NCI-H2227 treated with DMSO at 0.1 percent for 48 hours (cell line): ENCODE data around the gene PACS1.

Experiments used
- DNase-seq: peaks from one replicate; lab custom pipeline; 2025; lab: John Stamatoyannopoulos, UW

The PACS1 gene

DNA sequence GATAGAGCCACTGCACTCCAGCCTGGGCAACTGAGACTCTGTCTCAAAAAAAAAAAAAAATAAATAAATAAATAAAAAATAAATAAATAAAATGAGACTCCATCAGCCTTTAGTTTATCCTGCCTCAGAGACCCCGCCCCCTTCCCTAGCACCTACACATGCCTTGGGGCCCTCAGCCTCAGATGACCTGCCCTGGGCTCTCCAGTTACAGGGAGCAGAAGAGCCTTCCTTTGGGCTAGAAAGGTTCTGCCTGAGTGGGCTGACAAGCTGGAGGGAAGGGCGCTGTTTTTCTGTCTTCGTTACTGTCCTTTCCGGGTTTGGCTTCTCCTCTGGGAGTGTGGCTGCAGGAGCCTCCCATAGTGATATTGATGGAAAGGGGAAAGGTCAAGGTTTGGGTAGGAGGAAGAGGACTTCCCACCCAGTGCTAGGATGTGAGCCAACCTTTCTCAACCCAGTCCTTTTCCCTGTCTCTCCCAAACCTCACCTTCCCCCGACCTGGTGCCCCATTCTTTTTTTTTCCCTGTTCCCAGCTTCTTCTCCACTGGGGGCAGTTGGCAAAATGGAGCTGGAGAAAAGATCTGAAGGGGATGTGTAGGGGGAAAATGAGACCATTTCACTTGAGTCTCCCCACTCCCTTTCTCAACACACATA lies 19.4 kb upstream of the PACS1 start:
- no peak for DNase-seq

DNA sequence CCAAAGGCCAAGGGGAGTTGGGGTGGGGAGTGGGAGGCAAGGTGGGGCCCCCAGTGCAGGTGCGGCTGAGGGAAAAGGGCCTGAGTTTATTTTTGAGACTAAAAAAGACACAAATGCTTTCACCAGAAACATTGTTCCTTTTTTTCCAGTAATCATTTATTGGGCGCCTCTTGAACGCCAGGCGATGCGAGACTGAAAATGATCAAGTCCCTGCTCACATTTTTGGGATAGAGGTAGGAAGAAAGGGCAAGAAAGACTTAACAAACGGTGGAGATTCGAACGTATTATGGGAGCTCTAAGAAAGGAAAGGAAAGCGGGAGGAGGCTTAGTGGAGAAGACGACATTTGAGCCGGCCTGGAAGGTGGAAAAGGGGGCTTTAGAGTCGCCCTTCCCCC lies 18.7 kb upstream of the PACS1 start:
- no peak for DNase-seq

DNA sequence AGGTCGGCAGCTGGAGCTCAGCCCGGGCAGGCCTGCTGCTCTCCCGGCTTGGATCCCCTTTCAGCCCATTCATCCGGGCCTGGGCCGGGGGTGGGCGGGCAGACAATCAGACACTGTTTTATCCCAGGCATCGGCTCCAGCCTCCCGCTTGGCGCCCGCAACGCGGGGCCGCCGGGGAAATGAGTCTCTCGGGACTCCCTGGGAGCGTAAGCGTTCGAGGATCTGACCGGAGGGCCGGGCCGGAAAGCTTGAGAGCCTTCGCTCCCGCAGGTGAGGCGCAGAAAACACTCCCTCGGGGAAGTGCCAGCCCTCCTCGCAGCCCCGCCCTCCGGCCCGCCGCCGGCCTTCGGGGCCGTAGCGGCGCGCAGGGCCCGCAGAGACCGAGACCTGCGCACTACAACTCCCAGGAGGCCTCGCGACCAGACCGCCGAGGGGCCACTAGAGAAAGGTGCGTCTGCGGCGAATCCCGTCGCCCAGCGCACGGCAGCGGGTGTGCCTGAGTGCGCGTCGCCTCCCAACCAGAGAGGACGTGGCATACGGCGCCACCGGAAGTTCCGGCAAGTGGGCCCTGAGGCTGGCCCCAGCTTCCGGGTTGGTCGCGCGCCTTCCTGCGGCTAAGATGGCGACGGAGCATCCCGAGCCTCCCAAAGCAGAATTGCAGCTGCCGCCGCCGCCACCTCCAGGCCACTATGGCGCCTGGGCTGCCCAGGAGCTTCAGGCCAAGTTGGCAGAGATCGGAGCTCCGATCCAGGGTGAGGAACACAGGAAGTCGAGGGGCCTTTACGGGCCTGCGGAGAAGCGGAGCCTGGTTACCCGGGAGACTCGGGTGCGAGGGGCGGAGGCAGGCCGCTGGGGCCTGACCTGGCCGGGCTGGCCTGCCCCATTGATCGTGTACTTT lies 18.1 kb upstream of the PACS1 start, which contains the start of gene SF3B2:
SF3B2 (plus strand) TSS at position 599 of the 898 bp plus-strand sequence; CDS start at position 620, 21 bp downstream.
- DNase-seq, result peak; percentile 98

DNA sequence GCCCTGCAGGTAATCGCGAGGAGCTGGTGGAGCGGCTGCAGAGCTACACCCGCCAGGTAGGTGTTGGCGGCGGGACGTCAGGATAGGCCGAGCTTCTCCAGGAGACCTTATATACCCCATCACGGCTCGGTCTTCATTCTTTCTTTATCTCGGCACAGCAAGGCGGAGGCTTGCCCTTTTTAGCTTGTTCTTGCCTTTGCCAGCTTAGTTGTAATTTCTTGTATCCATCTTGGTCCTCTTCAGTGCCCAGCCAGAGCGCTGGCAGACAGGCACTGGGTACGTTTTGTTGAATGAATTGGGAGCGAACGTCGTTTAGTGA lies 17.4 kb upstream of the PACS1 start:
- DNase-seq, result no peak

DNA sequence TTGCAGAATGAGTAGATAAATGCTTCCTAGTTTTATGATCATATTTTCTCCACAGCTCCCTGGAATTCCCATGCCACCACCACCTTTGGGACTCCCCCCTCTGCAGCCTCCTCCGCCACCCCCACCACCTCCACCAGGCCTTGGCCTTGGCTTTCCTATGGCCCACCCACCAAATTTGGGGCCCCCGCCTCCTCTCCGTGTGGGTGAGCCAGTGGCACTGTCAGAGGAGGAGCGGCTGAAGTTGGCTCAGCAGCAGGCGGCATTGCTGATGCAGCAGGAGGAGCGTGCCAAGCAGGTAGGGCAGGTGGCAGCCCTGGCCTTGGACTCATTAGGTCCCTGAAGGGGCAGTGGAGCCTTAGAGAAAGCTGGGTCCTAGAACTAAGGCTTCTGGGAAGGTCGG lies 15.1 kb upstream of the PACS1 start:
- DNase-seq, result no peak

DNA sequence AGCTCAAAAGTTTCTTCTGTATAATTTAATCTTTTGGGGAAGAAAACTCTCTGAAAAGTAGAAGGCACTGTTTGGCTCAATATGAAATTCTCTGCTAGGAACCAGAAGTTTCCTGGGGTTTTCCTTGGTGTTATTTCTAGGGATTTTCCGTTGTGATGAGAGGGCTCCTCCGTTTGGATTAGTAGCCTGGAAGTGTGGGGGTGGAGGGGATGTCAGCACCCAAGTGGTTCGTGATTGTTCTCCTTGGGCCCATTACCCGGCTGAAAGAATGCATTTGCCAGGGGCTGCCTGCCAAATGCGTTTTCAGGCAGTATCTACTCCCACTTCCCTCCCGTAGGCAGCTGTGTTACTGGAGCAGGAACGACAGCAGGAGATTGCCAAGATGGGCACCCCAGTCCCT lies 13.6 kb upstream of the PACS1 start:
- no peak for DNase-seq

DNA sequence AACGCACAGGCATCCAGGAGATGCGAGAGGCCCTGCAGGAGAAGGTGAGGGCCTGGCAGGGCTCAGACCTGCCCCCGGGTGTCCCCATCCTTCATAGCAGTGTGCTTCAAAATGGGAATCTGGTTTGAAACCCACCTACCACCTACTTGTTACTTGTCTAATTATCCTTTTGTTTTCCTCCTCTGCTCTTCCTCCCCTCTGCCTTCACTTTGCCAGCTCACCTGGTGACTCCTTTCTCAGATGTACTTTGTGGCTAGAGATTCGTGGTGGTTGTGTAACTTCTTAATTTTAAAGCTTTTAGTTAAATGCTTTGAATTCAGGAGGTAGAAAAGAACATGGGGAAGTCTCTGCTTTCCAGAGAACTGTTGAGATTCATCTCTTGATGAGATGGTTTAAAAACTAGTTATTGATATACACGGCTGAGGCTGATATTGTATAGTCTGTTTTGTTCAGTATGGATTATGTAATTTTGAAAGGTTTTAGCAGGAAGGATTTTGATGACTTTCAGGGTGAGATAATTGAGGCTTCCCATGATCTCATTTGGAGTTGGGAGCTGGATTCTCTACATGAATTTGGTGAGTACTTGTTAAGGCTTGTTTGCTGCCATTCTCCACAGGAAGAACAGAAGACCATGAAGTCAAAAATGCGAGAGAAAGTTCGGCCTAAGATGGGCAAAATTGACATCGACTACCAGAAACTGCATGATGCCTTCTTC lies 9.9 kb upstream of the PACS1 start:
- DNase-seq, result no peak

DNA sequence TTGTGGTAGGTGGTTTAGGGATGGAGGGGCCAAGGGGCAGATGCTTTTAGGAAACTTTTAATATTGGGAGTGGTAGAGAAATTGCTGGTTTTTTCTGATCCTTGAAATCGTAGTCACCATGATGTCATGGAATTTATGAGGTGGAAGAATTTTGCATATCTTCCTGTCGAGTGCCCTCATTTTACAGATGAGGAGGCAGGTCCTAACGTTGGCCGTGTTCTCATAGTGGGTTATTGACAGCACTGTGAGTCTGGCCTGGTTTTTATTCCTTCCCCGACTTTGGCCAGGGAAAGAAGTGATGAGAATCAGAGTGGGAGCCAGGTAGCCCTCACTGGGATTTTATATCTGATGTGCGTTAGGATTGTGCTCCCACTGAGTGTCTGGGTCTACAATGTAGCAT lies 8.8 kb upstream of the PACS1 start:
- DNase-seq, result no peak

DNA sequence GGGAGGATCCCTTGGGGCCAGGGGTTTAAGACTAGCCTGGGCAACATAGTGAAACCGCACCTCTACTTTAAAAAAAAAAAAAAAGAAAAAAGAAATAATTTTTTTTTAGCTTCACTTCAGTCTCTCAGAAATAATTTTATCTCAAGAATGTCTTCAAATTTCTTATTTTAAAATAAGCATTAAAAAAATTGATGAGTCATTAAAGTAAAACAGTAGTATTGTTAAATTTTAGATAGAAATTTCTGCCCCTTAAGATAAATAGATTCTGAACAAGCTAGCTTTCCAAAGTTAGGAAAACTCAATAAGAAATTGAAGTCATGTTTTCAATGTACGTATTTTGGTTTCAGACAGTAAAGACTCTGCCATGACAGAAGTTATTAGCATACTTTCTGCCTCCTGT lies 7.7 kb upstream of the PACS1 start:
- DNase-seq, result no peak

DNA sequence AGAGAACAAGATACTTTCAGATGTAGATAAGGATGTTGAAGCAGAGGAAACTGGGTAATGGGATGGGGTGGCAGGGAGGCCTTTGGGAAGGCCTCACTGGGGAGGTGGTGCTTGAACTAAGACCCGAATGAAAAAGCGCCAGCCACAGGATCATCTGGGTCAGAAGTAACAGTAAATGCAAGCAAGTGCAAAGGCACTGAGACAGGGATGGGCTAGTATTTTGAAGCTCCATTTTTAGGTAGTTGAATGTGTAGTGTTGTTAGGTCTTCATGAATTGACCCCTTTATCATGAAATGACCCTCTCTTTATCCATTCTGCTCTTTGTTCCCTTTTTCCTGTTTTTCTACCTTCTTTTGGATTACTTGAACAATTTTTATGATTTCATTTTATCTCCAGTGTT lies 6.2 kb upstream of the PACS1 start:
- DNase-seq, result no peak

DNA sequence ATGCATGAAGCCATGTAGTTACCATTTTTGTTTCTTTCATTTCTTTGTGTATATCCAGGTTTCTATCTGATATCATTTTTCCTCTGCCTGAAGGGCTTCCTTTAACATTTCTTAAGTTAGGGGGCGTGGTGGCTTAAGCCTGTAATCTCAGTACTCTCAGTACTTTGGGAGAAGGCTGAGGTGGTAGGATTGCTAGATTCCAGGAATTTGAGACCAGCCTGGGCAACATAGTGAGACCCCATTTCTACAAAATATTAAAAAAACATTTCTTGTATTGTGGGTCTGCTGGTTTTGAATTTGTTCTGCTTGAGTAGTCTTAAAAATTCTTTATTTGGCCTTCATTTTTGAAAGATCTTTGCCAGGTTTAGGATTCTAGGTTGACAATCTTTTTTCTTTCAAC lies 5.5 kb upstream of the PACS1 start:
- no peak for DNase-seq

DNA sequence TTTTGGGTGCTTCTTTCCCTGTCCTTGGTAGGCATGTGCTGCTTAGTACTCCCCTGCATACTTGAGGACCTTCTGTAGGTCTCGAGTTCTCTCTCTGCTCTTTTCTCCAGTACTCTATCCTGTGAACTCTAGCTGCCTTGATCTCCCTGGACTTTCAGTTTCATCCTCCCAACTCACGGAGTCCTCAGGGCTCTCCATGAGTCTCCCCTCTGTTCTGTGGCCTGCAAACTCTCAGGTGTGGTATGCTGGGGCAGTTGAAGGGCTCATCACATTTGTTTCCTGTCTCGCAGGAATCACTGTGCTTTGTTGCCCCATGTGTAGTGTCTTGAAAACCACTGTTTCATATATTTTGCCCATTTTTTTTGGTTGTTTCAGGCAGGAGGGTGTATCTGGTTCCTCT lies 3.3 kb upstream of the PACS1 start:
- no peak for DNase-seq

DNA sequence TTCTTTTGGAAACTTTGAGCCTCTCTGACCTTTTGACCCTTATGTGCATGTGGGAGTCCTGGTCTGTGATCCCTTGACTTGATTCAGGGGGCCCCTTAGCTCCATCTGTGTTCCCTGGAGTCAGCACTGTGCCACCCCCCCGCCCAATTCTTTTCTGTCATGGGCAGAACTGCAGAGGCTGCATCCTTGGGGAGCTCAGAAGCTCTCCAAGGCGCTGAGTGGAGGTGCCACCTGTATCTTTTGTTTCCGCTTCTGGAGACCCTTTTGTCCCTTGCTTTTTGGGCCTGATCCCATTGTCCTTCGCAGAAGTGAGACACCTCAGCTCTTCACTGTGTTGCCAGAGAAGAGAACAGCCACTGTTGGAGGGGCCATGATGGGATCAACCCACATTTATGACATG lies 2.4 kb upstream of the PACS1 start:
- DNase-seq, result no peak

DNA sequence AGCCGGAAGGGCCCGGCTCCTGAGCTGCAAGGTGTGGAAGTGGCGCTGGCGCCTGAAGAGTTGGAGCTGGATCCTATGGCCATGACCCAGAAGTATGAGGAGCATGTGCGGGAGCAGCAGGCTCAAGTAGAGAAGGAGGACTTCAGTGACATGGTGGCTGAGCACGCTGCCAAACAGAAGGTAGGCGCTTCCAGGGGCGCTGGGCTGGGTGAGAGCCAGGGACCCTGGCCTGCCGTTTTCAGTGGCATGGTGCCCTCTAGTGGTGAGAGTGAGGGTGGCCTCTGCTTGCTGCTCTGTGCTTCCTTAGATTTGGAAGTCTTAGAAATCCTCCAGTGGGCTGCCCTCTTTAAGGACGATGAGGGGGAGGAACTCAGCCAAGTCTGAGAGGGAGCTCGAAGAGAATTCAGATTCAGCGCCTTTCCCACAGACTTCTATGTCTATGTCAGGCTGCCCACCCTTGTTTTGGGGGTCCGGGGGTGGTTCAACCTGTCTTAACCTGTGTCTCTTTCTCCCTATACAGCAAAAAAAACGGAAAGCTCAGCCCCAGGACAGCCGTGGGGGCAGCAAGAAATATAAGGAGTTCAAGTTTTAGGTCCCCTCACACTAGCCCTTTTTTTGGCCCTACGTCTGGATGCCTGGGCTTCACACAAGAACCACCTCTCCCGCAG lies 1.8 kb upstream of the PACS1 start:
- DNase-seq, result peak; percentile 86

DNA sequence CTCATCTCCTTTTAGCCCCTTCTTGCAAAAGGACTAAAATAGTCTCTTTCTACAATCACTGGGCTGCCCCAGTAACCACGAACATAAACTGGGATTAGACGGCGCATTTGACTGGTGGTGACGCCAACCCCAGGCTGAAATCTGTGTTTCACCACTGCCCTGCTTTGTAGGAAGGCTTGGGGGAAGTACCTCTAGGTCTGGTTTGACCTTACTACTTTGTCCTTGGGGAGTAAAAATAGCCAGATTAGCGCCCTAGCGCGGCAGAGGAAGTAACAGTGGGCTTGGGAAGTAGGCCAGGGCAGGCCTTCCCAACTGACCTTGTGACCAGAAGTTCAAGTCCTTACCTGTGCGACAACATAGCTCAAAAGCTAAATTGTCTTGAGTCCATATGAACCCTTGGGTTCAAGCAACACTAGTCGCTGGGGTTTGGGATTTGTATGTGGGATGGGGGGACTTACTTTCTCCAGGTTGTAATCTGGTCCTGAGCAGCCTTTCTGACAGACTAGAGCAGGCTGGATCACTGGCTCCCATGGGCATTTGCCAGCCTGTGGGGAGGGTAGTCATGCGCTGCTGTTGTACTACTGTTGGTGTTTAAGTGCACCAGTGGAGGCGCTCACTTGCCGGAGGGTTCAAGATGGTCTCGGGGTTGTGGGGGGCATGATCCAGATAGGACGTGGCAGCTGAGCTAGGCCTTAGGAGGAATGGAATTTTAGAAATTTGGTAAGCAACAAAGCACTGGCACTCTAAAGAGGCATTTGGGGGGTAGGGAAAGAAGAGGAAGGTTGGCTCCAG lies 953 bp upstream of the PACS1 start:
- no peak for DNase-seq

DNA sequence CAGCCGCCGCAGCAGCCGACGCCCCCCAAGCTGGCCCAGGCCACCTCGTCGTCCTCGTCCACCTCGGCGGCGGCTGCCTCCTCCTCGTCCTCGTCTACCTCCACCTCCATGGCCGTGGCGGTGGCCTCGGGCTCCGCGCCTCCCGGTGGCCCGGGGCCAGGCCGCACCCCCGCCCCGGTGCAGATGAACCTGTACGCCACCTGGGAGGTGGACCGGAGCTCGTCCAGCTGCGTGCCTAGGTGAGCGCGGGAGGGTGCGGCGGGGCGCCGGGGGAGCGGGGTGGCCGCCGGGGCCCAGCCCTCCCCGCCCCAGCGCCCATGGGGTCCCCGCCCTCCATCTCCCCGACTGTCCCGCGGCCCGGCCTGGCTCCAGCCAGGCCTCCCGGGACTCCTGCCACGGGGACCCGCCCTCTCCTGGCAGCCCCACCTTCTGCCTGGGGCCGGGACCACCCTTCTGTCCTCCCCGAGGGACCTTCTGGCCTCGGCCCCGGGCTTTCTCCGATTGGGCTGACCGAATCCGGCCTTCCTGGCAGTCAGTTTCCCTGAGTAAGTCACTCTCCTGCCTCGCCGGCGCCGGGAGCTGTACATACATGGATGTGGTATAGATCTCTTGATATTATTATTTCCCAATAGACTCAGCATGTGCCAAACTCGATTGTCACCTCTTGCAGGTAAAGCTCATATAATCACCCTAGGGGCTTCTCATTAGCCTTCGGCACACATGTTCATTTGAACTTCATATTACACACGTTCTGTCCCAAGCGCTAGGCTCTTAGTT lies 720 bp downstream of the PACS1 start:
- DNase-seq, result peak; percentile 14

DNA sequence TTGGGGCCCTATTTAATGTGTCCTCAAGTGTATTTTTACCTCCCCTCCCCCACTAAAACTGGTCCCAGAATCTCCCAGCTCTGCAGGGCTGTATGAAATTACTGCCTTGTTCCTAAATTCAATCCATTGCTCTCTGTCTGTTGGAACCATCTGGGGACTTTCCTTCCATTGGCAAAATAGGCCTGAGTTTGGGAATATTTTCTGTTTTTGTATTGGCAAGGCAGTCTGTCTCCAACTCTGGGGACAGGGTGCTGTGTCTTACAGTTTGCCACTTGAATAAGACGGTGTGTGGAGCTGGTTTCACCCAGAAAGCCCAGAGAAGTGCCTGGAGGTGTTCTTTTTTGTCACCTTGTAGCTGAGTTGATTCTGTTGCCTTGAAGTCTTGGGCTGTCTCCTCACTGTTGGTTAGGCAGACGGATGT lies 1.3 kb downstream of the PACS1 start:
- DNase-seq, result no peak

DNA sequence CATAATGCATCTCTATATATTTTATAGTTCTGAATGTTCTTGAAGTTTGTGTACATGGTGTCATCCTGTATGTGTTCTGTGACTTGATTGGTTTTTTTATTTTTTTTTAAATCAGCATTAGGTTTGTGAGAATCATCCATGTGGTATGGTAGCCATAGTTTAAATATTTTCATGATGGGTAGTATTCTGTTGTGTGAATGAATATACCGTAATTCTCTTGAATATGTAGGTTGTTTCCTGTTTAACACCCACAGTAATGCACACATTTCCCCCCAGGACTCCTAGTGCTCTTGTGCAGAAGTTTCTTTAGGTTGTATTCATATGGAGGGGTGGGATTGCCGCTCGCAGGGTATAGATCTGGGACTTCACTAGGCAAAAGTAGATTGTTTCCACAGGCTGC lies 2.0 kb downstream of the PACS1 start:
- DNase-seq, result no peak

DNA sequence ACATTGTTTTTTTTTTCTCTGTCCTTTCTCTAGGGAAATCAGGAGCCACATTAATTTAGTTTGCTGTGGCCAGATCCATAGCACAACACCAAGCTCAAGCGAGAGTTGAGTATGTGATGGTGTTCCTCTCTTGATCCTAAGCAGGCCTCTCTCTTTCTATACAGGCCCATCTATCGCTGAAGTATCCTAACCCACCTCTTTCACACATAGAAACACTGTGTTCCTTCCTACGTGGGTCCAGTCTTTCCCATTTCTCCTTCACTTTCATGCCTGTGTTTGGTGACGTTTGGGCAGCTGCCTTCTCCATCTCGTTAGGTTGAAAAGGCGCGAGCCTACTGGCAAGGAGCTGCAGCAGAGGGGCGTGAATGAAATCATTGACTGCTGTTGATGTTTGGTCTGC lies 2.4 kb downstream of the PACS1 start:
- DNase-seq, result peak; percentile 27

DNA sequence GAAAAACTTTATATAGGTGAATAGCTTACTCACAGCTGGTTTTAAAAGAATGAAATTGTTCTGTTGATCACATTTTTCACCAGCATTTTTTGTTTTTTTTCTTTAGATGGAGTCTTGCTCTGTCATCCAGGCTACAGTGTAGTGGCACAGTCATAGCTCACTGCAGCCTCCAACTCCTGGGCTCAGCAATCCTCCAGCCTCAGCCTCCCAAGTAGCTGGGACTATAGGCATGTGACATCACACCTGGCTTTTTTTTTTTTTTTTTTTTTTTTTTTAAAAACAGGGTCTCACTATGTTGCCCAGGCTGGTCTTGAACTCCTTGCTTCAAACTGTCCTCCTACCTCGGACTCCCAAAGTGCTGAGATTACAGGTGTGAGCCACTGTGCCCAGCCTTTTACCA lies 3.6 kb downstream of the PACS1 start:
- no peak for DNase-seq

DNA sequence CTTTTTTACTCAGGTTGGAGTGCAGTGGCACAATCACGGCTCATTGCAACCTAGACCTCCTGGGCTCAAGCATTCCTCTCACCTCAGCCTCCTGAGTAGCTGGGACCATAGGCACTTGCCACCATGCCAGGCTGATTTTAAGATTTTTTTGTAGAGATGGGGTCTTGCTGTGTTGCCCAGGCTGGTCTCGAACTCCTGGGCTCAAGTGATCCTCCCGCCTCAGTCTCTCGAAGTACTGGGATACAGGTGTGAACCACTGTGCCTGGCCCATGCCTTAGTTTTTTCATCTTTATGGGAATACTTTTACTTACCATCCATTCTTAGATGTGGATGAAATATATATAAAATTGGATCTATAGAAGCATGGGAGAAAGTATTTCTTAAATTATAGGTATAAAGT lies 5.2 kb downstream of the PACS1 start:
- DNase-seq, result no peak
